DND-41 (cell line): ENCODE results near the gene MAML3.

Experiments
- ATAC-seq: fragments of 200-7000 bp; cut with Tn5 transposase; 3 replicates; pipeline ENCODE4 v1.9.1; 2021; ENCODE audit warnings: low read depth; ENCODE audit not compliant: insufficient read depth
- DNase-seq: peaks from one replicate; pipeline ENCODE4 v3.0.0-alpha.2; 2020
- H2AFZ ChIP-seq: 2 replicates; pipeline ENCODE4 v1.6.0; 2012; ENCODE audit warnings: low read depth, low read length
- H3K27ac ChIP-seq: 2 replicates; pipeline ENCODE4 v1.5.1; 2012; ENCODE audit warnings: low read length, inconsistent platforms
- H3K27me3 ChIP-seq: fragments of 200-600 bp; sonication (generic); 2 replicates; pipeline ENCODE4 v1.6.0; 2012; ENCODE audit warnings: low read length, mild to moderate bottlenecking, inconsistent platforms; ENCODE audit not compliant: insufficient read depth, poor library complexity
- H3K36me3 ChIP-seq: 2 replicates; pipeline ENCODE4 v1.5.1; 2012; ENCODE audit warnings: low read length, inconsistent platforms; ENCODE audit not compliant: insufficient read depth
- H3K4me1 ChIP-seq: 2 replicates; pipeline ENCODE4 v1.5.1; 2012; ENCODE audit warnings: mild to moderate bottlenecking, low read length; ENCODE audit not compliant: insufficient read depth
- H3K4me2 ChIP-seq: 2 replicates; pipeline ENCODE4 v1.6.0; 2012; ENCODE audit warnings: mild to moderate bottlenecking, moderate library complexity, low read length, inconsistent platforms; ENCODE audit not compliant: insufficient read depth
- H3K4me3 ChIP-seq, 2 experiments: fragments of 200-600 bp in 1 of 2; shearing (Covaris generic) in 1 of 2; 2 replicates each; pipeline ENCODE4 v1.5.1; 2012 to 2016; ENCODE audit warnings: inconsistent platforms in 2 of 2, low read length in 2 of 2, mild to moderate bottlenecking in 2 of 2, low read depth in 1 of 2, moderate library complexity in 1 of 2
- H3K79me2 ChIP-seq: 2 replicates; pipeline ENCODE4 v1.6.0; 2012; ENCODE audit warnings: low read length, inconsistent platforms; ENCODE audit not compliant: insufficient read depth
- H3K9ac ChIP-seq: 2 replicates; pipeline ENCODE4 v1.6.0; 2012; ENCODE audit warnings: low read depth, mild to moderate bottlenecking, inconsistent platforms, low read length, moderate library complexity
- H3K9me3 ChIP-seq: 2 replicates; pipeline ENCODE4 v1.5.1; 2012; ENCODE audit warnings: low read length, moderate library complexity, mild to moderate bottlenecking, inconsistent platforms; ENCODE audit not compliant: insufficient read depth, severe bottlenecking
- H4K20me1 ChIP-seq: 2 replicates; pipeline ENCODE4 v1.6.0; 2012; ENCODE audit warnings: low read length; ENCODE audit not compliant: insufficient read depth
- EZH2 ChIP-seq: IDR thresholded peaks from 3 replicates; pipeline ENCODE4 v1.6.1; 2012; ENCODE audit warnings: borderline replicate concordance, low read depth, mild to moderate bottlenecking, moderate library complexity, low read length, inconsistent platforms; ENCODE audit not compliant: severe bottlenecking
- TF ChIP-seq, protein P1 (sequence below): IDR thresholded peaks from 2 replicates; pipeline ENCODE4 v1.5.1; 2012; ENCODE audit warnings: borderline replicate concordance, low read length, moderate library complexity, mild to moderate bottlenecking; ENCODE audit not compliant: poor library complexity, severe bottlenecking; ENCODE audit errors: extremely low read depth

MAML3 gene

DNA sequence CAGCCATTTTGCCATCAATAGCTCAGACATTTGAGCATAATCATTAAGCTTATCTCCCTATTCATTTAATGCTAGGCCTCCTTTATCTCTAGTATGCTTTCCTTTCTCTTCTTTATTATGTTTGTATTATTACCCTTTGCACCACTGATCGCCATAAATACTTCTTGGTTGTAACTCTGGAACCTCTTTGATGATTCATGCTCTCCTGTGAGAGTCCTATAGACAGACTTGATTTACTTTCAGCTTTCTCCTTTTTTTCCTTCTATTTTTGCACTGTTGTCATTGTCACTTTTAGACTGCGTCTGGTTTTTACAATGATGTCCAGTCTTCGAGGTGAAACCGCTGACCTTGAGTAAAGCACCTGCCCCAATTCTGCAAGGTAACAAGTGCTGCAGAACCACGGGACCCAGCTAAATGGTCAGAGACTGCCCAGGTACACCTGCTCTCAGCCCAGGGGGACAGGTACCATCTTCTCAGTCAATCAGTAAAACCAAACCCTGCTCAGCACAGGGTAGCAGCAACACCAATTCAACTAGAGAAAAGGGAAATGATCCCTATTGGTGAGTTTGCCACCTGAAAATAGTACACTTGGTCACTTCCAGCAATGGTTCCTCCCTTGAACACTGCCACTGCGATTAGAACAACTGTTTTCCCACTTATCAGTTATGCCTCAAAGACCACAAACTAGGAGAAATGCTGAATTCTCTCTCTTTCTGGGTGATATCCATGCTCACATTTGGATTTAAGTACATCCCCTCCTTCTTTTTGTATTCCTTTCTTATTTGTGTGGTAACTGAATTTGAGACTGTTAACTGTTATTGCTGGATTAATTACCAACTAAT lies 125.1 kb downstream of the MAML3 start:
- DNase-seq (no peak), ATAC-seq (no peak)
- H4K20me1 ChIP-seq, result no peaks in the 10 kb centered on the region
- H3K27me3 ChIP-seq, result no peaks in the 10 kb centered on the region
- H3K4me3 ChIP-seq, result no peak overlapping the region
- no peak overlapping the region for H2AFZ ChIP-seq
- no peaks in the 10 kb centered on the region for H3K9me3 ChIP-seq
- no peaks in the 10 kb centered on the region for H3K4me1 ChIP-seq
- H3K36me3 ChIP-seq, result no peaks in the 10 kb centered on the region
- H3K4me2 ChIP-seq, result no peak overlapping the region
- H3K79me2 ChIP-seq, result no peaks in the 10 kb centered on the region
- H3K9ac ChIP-seq, result no peak overlapping the region
- no peak overlapping the region for H3K27ac ChIP-seq
- TF ChIP-seq EZH2, result no peak
- TF ChIP-seq, protein P1, sequence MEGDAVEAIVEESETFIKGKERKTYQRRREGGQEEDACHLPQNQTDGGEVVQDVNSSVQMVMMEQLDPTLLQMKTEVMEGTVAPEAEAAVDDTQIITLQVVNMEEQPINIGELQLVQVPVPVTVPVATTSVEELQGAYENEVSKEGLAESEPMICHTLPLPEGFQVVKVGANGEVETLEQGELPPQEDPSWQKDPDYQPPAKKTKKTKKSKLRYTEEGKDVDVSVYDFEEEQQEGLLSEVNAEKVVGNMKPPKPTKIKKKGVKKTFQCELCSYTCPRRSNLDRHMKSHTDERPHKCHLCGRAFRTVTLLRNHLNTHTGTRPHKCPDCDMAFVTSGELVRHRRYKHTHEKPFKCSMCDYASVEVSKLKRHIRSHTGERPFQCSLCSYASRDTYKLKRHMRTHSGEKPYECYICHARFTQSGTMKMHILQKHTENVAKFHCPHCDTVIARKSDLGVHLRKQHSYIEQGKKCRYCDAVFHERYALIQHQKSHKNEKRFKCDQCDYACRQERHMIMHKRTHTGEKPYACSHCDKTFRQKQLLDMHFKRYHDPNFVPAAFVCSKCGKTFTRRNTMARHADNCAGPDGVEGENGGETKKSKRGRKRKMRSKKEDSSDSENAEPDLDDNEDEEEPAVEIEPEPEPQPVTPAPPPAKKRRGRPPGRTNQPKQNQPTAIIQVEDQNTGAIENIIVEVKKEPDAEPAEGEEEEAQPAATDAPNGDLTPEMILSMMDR, result no peak

DNA sequence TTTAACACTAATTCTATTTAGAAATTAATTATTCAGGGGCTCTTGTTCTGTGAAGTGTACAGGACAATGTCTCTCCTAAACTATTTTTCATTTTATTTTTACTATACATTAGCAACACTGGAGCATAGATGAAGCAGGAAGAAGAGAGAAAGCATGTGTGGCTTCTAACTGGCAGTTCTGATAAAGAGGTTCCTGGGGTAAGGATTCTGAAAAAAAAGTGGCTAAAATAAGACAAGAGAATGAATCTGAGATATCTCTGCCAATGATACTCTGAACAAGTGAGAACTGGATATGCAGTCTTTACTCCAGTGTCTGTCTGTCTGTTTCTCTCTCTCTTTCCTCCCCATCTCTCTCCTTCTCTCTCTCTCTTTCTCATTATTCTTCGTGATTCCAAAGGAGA lies 125.9 kb downstream of the MAML3 start:
- no peak overlapping the region for H3K27ac ChIP-seq
- no peak for TF ChIP-seq EZH2
- TF ChIP-seq, protein P1, result no peak
- H3K9ac ChIP-seq, result no peak overlapping the region
- H3K4me3 ChIP-seq, result no peak overlapping the region
- H3K9me3 ChIP-seq, result no peaks in the 10 kb centered on the region
- no peaks in the 10 kb centered on the region for H3K27me3 ChIP-seq
- no peak overlapping the region for H3K4me2 ChIP-seq
- H3K79me2 ChIP-seq, result no peaks in the 10 kb centered on the region
- H4K20me1 ChIP-seq, result no peaks in the 10 kb centered on the region
- H3K4me1 ChIP-seq, result no peaks in the 10 kb centered on the region
- ATAC-seq (no peak), DNase-seq (no peak)
- H2AFZ ChIP-seq, result no peak overlapping the region
- H3K36me3 ChIP-seq, result no peaks in the 10 kb centered on the region

DNA sequence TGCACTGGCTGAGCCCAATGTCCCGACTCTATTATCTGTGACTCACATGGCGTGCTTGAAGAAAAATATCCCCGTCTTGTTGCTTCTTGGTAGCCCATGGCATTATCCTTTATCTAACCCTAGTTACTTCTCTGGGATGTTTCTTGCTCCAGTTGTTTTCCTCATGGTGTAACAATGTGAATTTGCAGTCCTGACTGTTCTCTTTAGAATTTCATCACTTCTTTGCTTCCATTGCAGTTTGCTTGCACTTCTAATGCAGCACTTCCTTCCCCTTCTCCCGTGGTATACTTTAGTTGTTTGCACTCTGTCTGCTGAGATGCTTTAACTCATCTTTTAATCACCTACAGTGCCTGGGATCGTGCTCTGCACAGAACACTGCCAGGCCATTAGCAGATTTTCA lies 126.9 kb downstream of the MAML3 start:
- H3K9me3 ChIP-seq, result no peaks in the 10 kb centered on the region

More for the DNA sequence above, 126.9 kb downstream of the MAML3 start:
- DNase-seq (no peak), ATAC-seq (no peak)
- Histone ChIP-seq H3K79me2 (no peaks in the 10 kb centered on the region), H3K4me2 (no peak overlapping the region), H2AFZ (no peak overlapping the region), H3K36me3 (no peaks in the 10 kb centered on the region), H3K9ac (no peak overlapping the region), H3K27me3 (no peaks in the 10 kb centered on the region), H4K20me1 (no peaks in the 10 kb centered on the region), H3K4me3 (no peak overlapping the region), H3K27ac (no peak overlapping the region), H3K4me1 (no peaks in the 10 kb centered on the region)
- TF ChIP-seq, protein P1, result no peak
- no peak for TF ChIP-seq EZH2
